SK-N-SH treated with all-trans-retinoic acid at 6 μM for 48 hours (cell line): ENCODE data around the gene ANKRD11.

Experiments used
- ZC3H10 ChIP-seq: fragments of 250-450 bp; sonication (Bioruptor Pico); IDR thresholded peaks from 2 replicates; pipeline ENCODE4 v1.5.1; 2021; ENCODE audit warnings: mild to moderate bottlenecking, moderate library complexity
- ZNF70 ChIP-seq: fragments of 450-650 bp; formaldehyde crosslinking; IDR thresholded peaks from 2 replicates; pipeline ENCODE4 v1.5.0; 2020; ENCODE audit warnings: mild to moderate bottlenecking, moderate library complexity

DNA sequence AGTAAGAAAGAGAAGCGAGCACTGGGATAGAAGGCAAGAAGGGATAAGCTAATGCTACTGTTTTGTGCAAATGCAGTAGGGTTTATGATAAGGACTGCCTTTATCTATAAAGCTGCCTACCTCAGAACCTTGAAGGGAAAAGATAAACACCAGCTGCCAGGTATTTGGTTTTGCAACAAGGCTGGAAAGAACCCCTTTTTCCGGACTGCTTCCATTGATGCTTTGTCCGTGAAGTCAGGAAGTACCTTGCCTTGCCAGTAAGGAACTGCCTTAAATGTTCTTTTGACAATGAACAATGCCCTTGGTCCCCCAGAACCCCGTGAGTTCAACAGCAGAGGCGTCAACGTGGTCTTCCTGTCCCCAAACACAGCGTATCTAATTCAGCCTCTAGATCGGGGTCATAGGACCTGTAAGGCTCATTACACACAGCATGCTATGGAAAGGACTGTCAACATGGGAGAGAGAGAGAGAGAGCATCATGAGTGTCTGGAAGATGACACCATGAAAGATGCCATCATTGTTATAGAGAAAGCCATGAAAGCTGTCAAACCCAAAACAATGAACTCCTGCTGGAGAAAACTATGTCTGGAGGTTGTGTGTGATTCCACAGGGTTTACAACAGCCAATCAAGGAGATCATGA is 113.4 kb downstream of the ANKRD11 start:
- TF ChIP-seq ZC3H10 (CRISPR knock-in tag) (no peak), ZNF70 (no peak)
